ENCODE results near the gene ACTL10.

The ACTL10 gene

GRCh38 chr20:33676652-33677645, 10.2 kb downstream of the ACTL10 start:
- no peak overlapping the region for H3K4me3 Mint-ChIP-seq
- no peaks in the 10 kb centered on the region for H3K9me3 Mint-ChIP-seq
- H3K36me3 Mint-ChIP-seq = no peaks in the 10 kb centered on the region
- no peak overlapping the region for H3K27ac Mint-ChIP-seq
- peaks cover 57% of the 10 kb centered on the region for H3K4me1 Mint-ChIP-seq
- no peaks in the 10 kb centered on the region for H3K27me3 Mint-ChIP-seq

GRCh38 chr20:33677991-33678702, 11.4 kb downstream of the ACTL10 start:
- no peaks in the 10 kb centered on the region for H3K9me3 Mint-ChIP-seq
- no peaks in the 10 kb centered on the region for H3K27me3 Mint-ChIP-seq
- no peak overlapping the region for H3K4me3 Mint-ChIP-seq

GRCh38 chr20:33679758-33680485, 13.2 kb downstream of the ACTL10 start:
- H3K36me3 Mint-ChIP-seq = no peaks in the 10 kb centered on the region
- no peak overlapping the region for H3K4me3 Mint-ChIP-seq
- no peaks in the 10 kb centered on the region for H3K27me3 Mint-ChIP-seq
- H3K4me1 Mint-ChIP-seq = peaks cover 46% of the 10 kb centered on the region
- no peak overlapping the region for H3K27ac Mint-ChIP-seq
- no peaks in the 10 kb centered on the region for H3K9me3 Mint-ChIP-seq

More at GRCh38 chr20:33677991-33678702, 11.4 kb downstream of the ACTL10 start:
- peaks cover 50% of the 10 kb centered on the region for H3K4me1 Mint-ChIP-seq
- no peaks in the 10 kb centered on the region for H3K36me3 Mint-ChIP-seq
- H3K27ac Mint-ChIP-seq = no peak overlapping the region

- H3K9me3 Mint-ChIP-seq = no peaks in the 10 kb centered on the region
- H3K27ac Mint-ChIP-seq = peak overlapping the region; percentile 68
- no peaks in the 10 kb centered on the region for H3K36me3 Mint-ChIP-seq
- H3K4me3 Mint-ChIP-seq = no peak overlapping the region
- H3K27me3 Mint-ChIP-seq = no peaks in the 10 kb centered on the region
- peaks cover 46% of the 10 kb centered on the region for H3K4me1 Mint-ChIP-seq
Observed at GRCh38 chr20:33680686-33681085, 13.9 kb downstream of the ACTL10 start.

- H3K4me1 Mint-ChIP-seq = peaks cover 46% of the 10 kb centered on the region
- no peaks in the 10 kb centered on the region for H3K27me3 Mint-ChIP-seq
- no peak overlapping the region for H3K4me3 Mint-ChIP-seq
- peak overlapping the region; percentile 37 for H3K27ac Mint-ChIP-seq
- no peaks in the 10 kb centered on the region for H3K36me3 Mint-ChIP-seq
- no peaks in the 10 kb centered on the region for H3K9me3 Mint-ChIP-seq
Observed at GRCh38 chr20:33681288-33681687, 14.5 kb downstream of the ACTL10 start.

- Mint-ChIP-seq H3K36me3 (no peaks in the 10 kb centered on the region), H3K27ac (peak overlapping the region; percentile 37), H3K4me1 (peaks cover 47% of the 10 kb centered on the region), H3K4me3 (no peak overlapping the region), H3K27me3 (no peaks in the 10 kb centered on the region), H3K9me3 (no peaks in the 10 kb centered on the region)
Observed at GRCh38 chr20:33681728-33682353, 15.1 kb downstream of the ACTL10 start.

- H3K4me1 Mint-ChIP-seq = peaks cover 45% of the 10 kb centered on the region
- H3K27ac Mint-ChIP-seq = peak overlapping the region; percentile 35
- H3K9me3 Mint-ChIP-seq = no peaks in the 10 kb centered on the region
- H3K36me3 Mint-ChIP-seq = no peaks in the 10 kb centered on the region
- no peaks in the 10 kb centered on the region for H3K27me3 Mint-ChIP-seq
- H3K4me3 Mint-ChIP-seq = peak overlapping the region; percentile 84
Observed at GRCh38 chr20:33684533-33685327, 18.0 kb downstream of the ACTL10 start.

GRCh38 chr20:33685328-33686099, 18.8 kb downstream of the ACTL10 start:
- no peaks in the 10 kb centered on the region for H3K36me3 Mint-ChIP-seq
- peak overlapping the region; percentile 35 for H3K27ac Mint-ChIP-seq
- H3K9me3 Mint-ChIP-seq = no peaks in the 10 kb centered on the region
- peak overlapping the region; percentile 84 for H3K4me3 Mint-ChIP-seq
- H3K27me3 Mint-ChIP-seq = no peaks in the 10 kb centered on the region
- peaks cover 50% of the 10 kb centered on the region for H3K4me1 Mint-ChIP-seq

GRCh38 chr20:33686100-33686983, 19.6 kb downstream of the ACTL10 start, which contains the start of gene E2F1:
Gene E2F1 (minus strand): TSS chr20:33686385. CDS start chr20:33686264, 121 bp downstream.
- Mint-ChIP-seq H3K27ac (peak within 1 kb of the TSS; percentile 81), H3K27me3 (no peaks in the 10 kb centered on the region), H3K36me3 (no peaks in the 10 kb centered on the region), H3K9me3 (no peaks in the 10 kb centered on the region), H3K4me3 (peak within 1 kb of the TSS; percentile 84), H3K4me1 (peaks cover 49% of the 10 kb centered on the region)

GRCh38 chr20:33686984-33687366, 20.2 kb downstream of the ACTL10 start:
- Mint-ChIP-seq H3K27me3 (no peaks in the 10 kb centered on the region), H3K27ac (peak overlapping the region; percentile 81), H3K4me3 (peak overlapping the region; percentile 82), H3K36me3 (no peaks in the 10 kb centered on the region), H3K9me3 (no peaks in the 10 kb centered on the region), H3K4me1 (peaks cover 46% of the 10 kb centered on the region)

- peaks cover 45% of the 10 kb centered on the region for H3K4me1 Mint-ChIP-seq
- no peaks in the 10 kb centered on the region for H3K27me3 Mint-ChIP-seq
- H3K4me3 Mint-ChIP-seq = no peak overlapping the region
- no peaks in the 10 kb centered on the region for H3K36me3 Mint-ChIP-seq
- H3K9me3 Mint-ChIP-seq = no peaks in the 10 kb centered on the region
- peak overlapping the region; percentile 70 for H3K27ac Mint-ChIP-seq
Observed at GRCh38 chr20:33687370-33687915, 20.7 kb downstream of the ACTL10 start.

- Mint-ChIP-seq H3K27ac (peak overlapping the region; percentile 78), H3K9me3 (no peaks in the 10 kb centered on the region), H3K4me1 (peaks cover 45% of the 10 kb centered on the region), H3K36me3 (no peaks in the 10 kb centered on the region), H3K4me3 (no peak overlapping the region), H3K27me3 (no peaks in the 10 kb centered on the region)
Observed at GRCh38 chr20:33687993-33688937, 21.5 kb downstream of the ACTL10 start.

All from activated naive CD4-positive, alpha-beta T cell treated with anti-CD3 and anti-CD28 coated beads, Interleukin-2, amount 50 U/mL, for 24 hours (primary cell).